Suprapubic skin (tissue), 4 donors: ENCODE results near the gene NBEA.

Experiments used
- POLR2A ChIP-seq, 2 donors: fragments of 450-650 bp; IDR thresholded peaks; one replicate each; pipeline ENCODE4 v1.6.1; 2017; ENCODE audit warnings: antibody characterized with exemption in 2 of 2, mild to moderate bottlenecking in 2 of 2, moderate library complexity in 2 of 2
- POLR2AphosphoS5 ChIP-seq, 3 donors: sonication (generic); formaldehyde crosslinking; IDR thresholded peaks; one replicate each; pipeline ENCODE4 v1.6.1; 2017; ENCODE audit warnings: antibody characterized with exemption in 3 of 3
- TF ChIP-seq, protein P1 (sequence below), 2 donors: fragments of 200-600 bp in 1 of 2; fragments of 450-650 bp in 1 of 2; sonication (generic) in 1 of 2; IDR thresholded peaks; one replicate each; pipeline ENCODE4 v1.5.1; 2016 to 2019; ENCODE audit warnings: antibody characterized with exemption in 2 of 2, mild to moderate bottlenecking in 1 of 2, moderate library complexity in 1 of 2

DNA sequence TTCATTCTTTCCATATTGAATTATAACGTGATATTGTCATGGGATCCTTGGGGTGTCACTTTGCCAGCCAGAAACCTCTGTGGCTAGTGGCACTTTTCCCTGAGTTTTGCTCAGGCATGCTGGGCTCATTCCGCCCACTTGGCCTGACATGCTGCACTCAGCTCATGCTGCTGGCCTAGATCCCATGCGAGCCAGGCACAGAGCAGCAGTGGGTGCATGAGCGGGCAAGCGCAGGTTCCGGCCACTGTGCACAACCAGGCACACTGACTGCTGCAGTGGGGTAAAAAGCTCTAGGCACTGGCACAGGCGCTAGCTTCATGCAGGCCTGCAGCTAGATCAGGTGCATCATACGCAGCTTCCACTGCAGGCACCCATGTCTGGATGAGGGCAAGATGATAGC, 313.2 kb downstream of the NBEA start:
- TF ChIP-seq, protein P1, sequence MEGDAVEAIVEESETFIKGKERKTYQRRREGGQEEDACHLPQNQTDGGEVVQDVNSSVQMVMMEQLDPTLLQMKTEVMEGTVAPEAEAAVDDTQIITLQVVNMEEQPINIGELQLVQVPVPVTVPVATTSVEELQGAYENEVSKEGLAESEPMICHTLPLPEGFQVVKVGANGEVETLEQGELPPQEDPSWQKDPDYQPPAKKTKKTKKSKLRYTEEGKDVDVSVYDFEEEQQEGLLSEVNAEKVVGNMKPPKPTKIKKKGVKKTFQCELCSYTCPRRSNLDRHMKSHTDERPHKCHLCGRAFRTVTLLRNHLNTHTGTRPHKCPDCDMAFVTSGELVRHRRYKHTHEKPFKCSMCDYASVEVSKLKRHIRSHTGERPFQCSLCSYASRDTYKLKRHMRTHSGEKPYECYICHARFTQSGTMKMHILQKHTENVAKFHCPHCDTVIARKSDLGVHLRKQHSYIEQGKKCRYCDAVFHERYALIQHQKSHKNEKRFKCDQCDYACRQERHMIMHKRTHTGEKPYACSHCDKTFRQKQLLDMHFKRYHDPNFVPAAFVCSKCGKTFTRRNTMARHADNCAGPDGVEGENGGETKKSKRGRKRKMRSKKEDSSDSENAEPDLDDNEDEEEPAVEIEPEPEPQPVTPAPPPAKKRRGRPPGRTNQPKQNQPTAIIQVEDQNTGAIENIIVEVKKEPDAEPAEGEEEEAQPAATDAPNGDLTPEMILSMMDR (IDR thresholded peaks at IDR 0.05) = no peak
- TF ChIP-seq POLR2A (IDR thresholded peaks at IDR 0.05) (no peak), POLR2AphosphoS5 (IDR thresholded peaks at IDR 0.05) (no peak)
